Left ventricle myocardium inferior (tissue), 1 donor: Measurements from ENCODE around the gene DAP3. TPM values are rescaled to one million over a fixed set of nuclear protein-coding genes. Genes with fewer than 3 reads are reported as not detected.
A peak's percentile ranks its signal among the peaks of the same experiment; 100 is the strongest.
"Not testable (repeated sequence)": the region's sequence is repeated elsewhere in the genome, so short reads cannot be mapped to it uniquely, and the experiment has no call there.

Experiments used
- DNase-seq: peaks from one replicate; pipeline ENCODE4 v3.0.0-alpha.2; 2020
- H3K27ac ChIP-seq: fragments of 200-600 bp; replicated peaks from 2 replicates; pipeline ENCODE4 v1.8.0; 2021
- H3K27me3 ChIP-seq: fragments of 200-600 bp; 2 replicates; pipeline ENCODE4 v1.8.0; 2021; ENCODE audit warnings: low read depth
- H3K36me3 ChIP-seq: fragments of 200-600 bp; 2 replicates; pipeline ENCODE4 v1.8.0; 2021
- H3K4me1 ChIP-seq: fragments of 200-600 bp; 2 replicates; pipeline ENCODE4 v1.8.0; 2021
- H3K4me3 ChIP-seq: fragments of 200-600 bp; 2 replicates; pipeline ENCODE4 v1.8.0; 2021; ENCODE audit warnings: mild to moderate bottlenecking, moderate library complexity
- H3K9me3 ChIP-seq: fragments of 200-600 bp; replicated peaks from 2 replicates; pipeline ENCODE4 v1.8.0; 2021
- intact Hi-C: fragments of 100-400 bp; cut with micrococcal nuclease; formaldehyde crosslinking; loops from one replicate; pipeline ENCODE4 v1.11.0; 2022
- total RNA-seq: library from RNA; stranded (reverse); fragmentation: NEBNext Ultra II Directional; extraction: Animal tissue kit (Norgen Biotek cat#: 25700); gene quantifications from one replicate; pipeline ENCODE4 v1.2.1, GENCODE V29; 2021
- TF ChIP-seq, protein P1 (sequence below): fragments of 200-600 bp; IDR thresholded peaks from 2 replicates; pipeline ENCODE4 v1.8.0; 2021; ENCODE audit warnings: antibody characterized with exemption, mild to moderate bottlenecking, borderline replicate concordance
- donor health status: DM: no; HTN: yes; CAD: no; lungs with severe emphysema.

The DAP3 gene
- total RNA-seq, 1 donor from 2014 or later = 107 TPM

DNA sequence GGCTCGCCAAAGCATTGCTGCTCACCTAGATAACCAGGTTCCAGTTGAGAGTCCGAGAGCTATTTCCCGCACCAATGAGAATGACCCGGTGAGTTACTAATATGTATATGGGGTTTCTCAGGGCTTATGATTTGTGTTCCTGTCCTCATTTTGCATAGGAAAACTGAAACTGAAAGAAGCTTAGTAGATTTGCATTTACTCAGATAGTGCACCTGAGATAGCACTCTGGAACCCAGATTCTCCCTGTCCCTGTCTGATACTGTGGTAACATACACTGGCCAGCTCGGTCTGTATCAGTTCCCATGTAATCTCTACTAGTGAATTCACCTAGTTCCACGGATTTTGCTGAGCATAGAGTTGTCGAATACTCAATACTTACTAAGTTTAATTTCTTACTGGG is 28.1 kb downstream of the DAP3 start:
- TF ChIP-seq, protein P1, sequence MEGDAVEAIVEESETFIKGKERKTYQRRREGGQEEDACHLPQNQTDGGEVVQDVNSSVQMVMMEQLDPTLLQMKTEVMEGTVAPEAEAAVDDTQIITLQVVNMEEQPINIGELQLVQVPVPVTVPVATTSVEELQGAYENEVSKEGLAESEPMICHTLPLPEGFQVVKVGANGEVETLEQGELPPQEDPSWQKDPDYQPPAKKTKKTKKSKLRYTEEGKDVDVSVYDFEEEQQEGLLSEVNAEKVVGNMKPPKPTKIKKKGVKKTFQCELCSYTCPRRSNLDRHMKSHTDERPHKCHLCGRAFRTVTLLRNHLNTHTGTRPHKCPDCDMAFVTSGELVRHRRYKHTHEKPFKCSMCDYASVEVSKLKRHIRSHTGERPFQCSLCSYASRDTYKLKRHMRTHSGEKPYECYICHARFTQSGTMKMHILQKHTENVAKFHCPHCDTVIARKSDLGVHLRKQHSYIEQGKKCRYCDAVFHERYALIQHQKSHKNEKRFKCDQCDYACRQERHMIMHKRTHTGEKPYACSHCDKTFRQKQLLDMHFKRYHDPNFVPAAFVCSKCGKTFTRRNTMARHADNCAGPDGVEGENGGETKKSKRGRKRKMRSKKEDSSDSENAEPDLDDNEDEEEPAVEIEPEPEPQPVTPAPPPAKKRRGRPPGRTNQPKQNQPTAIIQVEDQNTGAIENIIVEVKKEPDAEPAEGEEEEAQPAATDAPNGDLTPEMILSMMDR = no peak
- no peak overlapping the region for H3K27ac ChIP-seq
- H3K4me1 ChIP-seq = peaks cover 16% of the 10 kb centered on the region
- intact Hi-C loops = no loop called here
- no peak for DNase-seq
- H3K36me3 ChIP-seq = peaks cover 62% of the 10 kb centered on the region
- H3K9me3 ChIP-seq = no peaks in the 10 kb centered on the region
- H3K4me3 ChIP-seq = no peak overlapping the region
- no peaks in the 10 kb centered on the region for H3K27me3 ChIP-seq

DNA sequence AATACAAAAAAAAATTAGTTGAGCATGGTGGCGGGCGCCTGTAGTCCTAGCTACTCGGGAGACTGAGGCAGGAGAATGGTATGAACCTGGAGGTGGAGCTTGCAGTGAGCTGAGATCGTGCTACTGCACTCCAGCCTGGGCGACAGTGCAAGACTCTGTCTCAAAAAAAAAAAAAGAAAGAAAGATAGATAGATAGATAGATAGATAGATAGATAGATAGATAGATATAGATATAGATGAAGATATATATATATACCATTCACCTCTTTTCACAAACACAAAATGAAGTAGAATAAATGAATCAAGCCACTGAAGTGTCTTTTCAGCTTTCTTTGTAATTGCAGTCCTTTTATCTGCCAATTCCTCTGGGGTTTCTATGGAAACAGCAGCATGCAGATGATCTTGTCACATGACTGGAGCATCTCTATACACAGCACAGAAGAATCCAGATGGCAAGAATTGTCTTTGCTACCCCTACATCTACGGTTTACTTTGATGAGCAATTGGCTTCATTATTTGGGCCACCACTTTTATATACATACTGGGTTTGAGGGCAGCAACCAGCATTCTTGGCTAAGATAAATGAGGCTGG is 29.7 kb downstream of the DAP3 start:
- H3K27me3 ChIP-seq, H3K4me3 ChIP-seq, intact Hi-C loops, H3K27ac ChIP-seq, DNase-seq, H3K9me3 ChIP-seq, H3K4me1 ChIP-seq: not testable (repeated sequence)
- peaks cover 69% of the 10 kb centered on the region for H3K36me3 ChIP-seq

DNA sequence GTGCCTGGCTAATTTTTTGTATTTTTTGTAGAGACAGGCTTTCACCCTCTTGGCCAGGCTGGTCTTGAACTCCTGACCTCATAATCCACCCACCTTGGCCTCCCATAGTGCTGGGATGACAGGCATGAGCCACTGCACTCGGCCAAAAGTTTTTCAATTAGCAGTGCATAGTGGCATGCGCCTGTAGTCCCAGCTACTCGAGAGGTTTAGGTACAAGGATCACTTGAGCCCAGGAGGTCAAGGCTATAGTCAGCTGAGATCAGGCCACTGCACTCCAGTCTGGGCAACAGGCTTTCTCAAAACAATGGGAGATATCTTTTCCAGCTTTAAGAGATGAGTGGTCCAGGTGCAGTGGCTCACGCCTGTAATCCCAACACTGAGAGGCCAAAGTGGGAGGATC is 30.8 kb downstream of the DAP3 start:
- Histone ChIP-seq H3K36me3 (peaks cover 76% of the 10 kb centered on the region), H3K27me3 (no peaks in the 10 kb centered on the region), H3K27ac (no peak overlapping the region), H3K9me3 (no peaks in the 10 kb centered on the region), H3K4me3 (no peak overlapping the region), H3K4me1 (no peaks in the 10 kb centered on the region)
- intact Hi-C loops = no loop called here
- no peak for DNase-seq
- TF ChIP-seq, protein P1 = no peak

DNA sequence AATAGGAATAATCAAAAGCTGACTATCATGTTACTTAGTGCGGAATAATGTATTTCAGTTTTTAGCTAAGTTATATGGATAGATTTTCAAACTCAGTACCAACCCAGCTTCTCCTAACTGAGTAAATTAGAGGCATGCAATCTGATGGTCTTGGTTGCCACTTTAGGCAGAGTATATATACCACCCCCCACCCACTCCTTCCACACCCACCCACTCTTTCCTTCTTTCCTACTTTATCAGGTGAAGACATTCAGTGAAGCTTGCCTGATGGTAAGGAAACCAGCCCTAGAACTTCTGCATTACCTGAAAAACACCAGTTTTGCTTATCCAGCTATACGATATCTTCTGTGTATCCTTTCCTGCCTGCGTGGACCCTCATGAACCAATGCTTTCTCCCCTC is 36.3 kb downstream of the DAP3 start:
- no peak for DNase-seq
- no peak overlapping the region for H3K27ac ChIP-seq
- no peak overlapping the region for H3K4me3 ChIP-seq
- no peaks in the 10 kb centered on the region for H3K9me3 ChIP-seq
- intact Hi-C loops = no loop called here
- H3K36me3 ChIP-seq = peaks cover 68% of the 10 kb centered on the region
- no peaks in the 10 kb centered on the region for H3K4me1 ChIP-seq
- TF ChIP-seq, protein P1 = no peak
- no peaks in the 10 kb centered on the region for H3K27me3 ChIP-seq

DNA sequence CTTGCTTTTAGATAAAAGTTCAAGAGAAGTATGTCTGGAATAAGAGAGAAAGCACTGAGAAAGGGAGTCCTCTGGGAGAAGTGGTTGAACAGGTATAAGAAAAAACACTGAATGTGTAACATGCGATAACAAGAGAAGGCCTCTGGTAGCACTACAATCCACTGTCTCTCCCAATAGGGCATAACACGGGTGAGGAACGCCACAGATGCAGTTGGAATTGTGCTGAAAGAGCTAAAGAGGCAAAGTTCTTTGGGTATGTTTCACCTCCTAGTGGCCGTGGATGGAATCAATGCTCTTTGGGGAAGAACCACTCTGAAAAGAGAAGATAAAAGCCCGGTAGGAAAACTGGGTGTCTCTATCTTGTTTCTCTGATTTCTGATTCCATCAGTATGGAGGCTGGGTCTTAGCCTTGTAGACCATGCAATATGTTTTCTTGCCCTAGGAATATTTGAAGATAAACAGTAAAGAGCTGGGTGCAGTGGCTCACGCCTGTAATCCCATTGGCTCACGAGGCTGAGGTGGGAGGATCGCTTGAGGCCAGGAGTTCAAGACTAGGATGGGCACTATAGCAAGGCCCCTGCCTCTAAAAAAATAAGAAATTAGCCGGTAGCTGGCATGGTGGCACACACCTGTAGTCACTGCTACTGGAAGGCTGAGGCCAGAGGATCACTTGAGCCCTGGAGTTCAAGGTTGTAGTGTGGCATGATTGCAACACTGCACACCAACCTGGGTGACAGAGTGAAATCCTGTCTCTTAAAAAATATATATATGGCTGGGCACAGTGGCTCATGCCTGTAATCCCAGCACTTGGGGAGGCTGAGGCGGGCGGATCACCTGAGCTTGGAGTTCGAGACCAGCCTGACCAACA is 40.4 kb downstream of the DAP3 start:
- H3K27ac ChIP-seq = no peak overlapping the region
- H3K4me3 ChIP-seq = no peak overlapping the region
- no peaks in the 10 kb centered on the region for H3K27me3 ChIP-seq
- TF ChIP-seq, protein P1 = peak; percentile 61
- no peaks in the 10 kb centered on the region for H3K4me1 ChIP-seq
- no peak for DNase-seq
- intact Hi-C loops = no loop called here
- H3K9me3 ChIP-seq = no peaks in the 10 kb centered on the region
- H3K36me3 ChIP-seq = peaks cover 82% of the 10 kb centered on the region

DNA sequence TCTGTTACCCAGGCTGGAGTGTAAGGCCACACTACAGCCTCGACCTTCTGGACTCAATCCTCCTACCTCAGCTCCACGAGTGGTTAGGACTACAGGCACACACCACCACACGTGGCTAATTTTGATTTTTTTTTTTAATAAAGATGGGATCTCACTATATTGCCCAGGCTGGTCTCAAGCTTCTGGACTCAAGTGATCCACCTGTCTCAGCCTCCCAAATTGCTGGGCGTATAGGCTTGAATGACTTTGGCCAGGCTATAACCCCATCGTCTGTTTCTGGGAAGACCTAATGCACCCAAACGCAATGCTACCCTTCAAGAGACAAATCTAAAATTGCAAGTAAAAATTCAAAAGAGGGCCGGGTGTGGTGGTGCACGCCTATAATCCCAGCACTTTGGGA is 52.1 kb downstream of the DAP3 start:
- TF ChIP-seq, protein P1 = no peak
- Histone ChIP-seq H3K4me1 (peaks cover 9% of the 10 kb centered on the region), H3K4me3 (no peak overlapping the region), H3K27ac (no peak overlapping the region), H3K27me3 (no peaks in the 10 kb centered on the region), H3K9me3 (no peaks in the 10 kb centered on the region), H3K36me3 (peaks cover 33% of the 10 kb centered on the region)
- DNase-seq = no peak
- intact Hi-C loops = no loop called here
